SH-SY5Y (cell line): Measurements from ENCODE around the gene UBAP1L.

Source experiments
- GATA2 ChIP-seq: IDR thresholded peaks from 2 replicates; pipeline ENCODE4 v1.6.1; 2011; ENCODE audit warnings: mild to moderate bottlenecking, low read depth, low read length
- GATA3 ChIP-seq: IDR thresholded peaks from 2 replicates; pipeline ENCODE4 v1.6.1; 2011; ENCODE audit warnings: low read depth, mild to moderate bottlenecking, low read length, moderate library complexity

DNA sequence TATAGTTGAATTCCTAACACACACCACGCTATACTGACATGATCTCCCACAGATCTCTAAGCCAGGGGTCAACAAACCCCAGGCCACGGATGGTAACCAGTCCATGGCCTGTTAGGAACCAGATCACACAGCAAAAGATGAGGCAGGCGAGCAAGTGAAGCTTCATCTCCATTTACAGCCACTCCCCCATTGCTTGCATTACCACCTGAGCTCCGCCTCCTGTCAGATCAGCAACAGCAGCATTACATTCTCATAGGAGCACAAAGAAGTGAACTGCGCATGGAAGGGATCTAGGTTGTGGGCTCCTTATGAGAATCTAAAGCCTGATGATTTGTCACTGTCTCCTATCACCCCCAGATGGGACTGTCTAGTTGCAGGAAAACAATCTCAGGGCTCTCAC lies 15.9 kb upstream of the UBAP1L start:
- no peak for TF ChIP-seq GATA3
- no peak for TF ChIP-seq GATA2
